ENCODE measurements around the gene R3HDM4.
"Not testable (repeated sequence)": the region's sequence is repeated elsewhere in the genome, so short reads cannot be mapped to it uniquely, and the experiment has no call there.

Gene R3HDM4

DNA sequence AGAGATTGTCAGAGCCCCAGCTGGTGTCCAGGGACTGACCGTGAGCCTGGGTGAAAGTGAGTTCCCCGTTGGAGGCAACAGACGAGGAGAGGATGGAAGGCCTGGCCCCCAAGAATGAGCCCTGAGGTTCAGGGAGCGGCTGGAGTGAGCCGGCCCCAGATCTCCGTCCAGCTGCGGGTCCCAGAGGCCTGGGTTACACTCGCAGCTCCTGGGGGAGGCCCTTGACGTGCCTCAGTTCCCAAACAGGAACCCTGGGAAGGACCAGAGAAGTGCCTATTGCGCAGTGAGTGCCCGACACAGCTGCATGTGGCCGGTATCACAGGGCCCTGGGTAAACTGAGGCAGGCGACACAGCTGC is 62.1 kb downstream of the R3HDM4 start:
- H3K4me3 ChIP-seq (ENCODE audit: control insufficient read depth in 1 of 7, extremely low read depth in 1 of 7, insufficient read depth in 4 of 7, low read depth in 2 of 7, low read length in 6 of 7), result no peak overlapping the region
- POLR2A ChIA-PET, result interaction anchor here (0.5 kb wide), 2 partner anchors 35 to 1131 kb away, joined by 3 read pairs; no protein-coding TSS in a partner anchor
- DNase-seq, result no peak
- H3K4me1 ChIP-seq (ENCODE audit: control extremely low read depth in 1 of 4, control insufficient read depth in 4 of 4, insufficient read depth in 4 of 4, low read length in 3 of 4), result peaks cover 0 to 6% (median 4%) of the 10 kb centered on the region in 4 experiments
- H3K36me3 ChIP-seq (ENCODE audit: control insufficient read depth in 4 of 4, insufficient read depth in 4 of 4, low read length in 3 of 4), result no peaks in the 10 kb centered on the region
- H3K9me3 ChIP-seq (ENCODE audit: control extremely low read depth in 1 of 5, control insufficient read depth in 4 of 5, insufficient read depth in 2 of 5, low read depth in 1 of 5, low read length in 4 of 5), result no peaks in the 10 kb centered on the region
- H3K27ac ChIP-seq (ENCODE audit: insufficient read depth in 1 of 2, low read depth in 1 of 2, low read length in 2 of 2, poor library complexity in 1 of 2, severe bottlenecking in 2 of 2), result no peak overlapping the region
- CTCF ChIA-PET, result interaction anchor here (2.3 to 3.3 kb wide), 2 partner anchors 12 to 81 kb away, joined by 7 to 9 read pairs; no protein-coding TSS in a partner anchor
- H3K27me3 ChIP-seq (replicated peaks in 2 of 5; ENCODE audit: control insufficient read depth in 4 of 5, insufficient read depth in 5 of 5, low read length in 4 of 5), result peaks cover 3 to 69% (median 8%) of the 10 kb centered on the region in 5 experiments
- 59% methylated on average over 10 of the region's 13 CpGs for WGBS (ENCODE audit: insufficient coverage)

DNA sequence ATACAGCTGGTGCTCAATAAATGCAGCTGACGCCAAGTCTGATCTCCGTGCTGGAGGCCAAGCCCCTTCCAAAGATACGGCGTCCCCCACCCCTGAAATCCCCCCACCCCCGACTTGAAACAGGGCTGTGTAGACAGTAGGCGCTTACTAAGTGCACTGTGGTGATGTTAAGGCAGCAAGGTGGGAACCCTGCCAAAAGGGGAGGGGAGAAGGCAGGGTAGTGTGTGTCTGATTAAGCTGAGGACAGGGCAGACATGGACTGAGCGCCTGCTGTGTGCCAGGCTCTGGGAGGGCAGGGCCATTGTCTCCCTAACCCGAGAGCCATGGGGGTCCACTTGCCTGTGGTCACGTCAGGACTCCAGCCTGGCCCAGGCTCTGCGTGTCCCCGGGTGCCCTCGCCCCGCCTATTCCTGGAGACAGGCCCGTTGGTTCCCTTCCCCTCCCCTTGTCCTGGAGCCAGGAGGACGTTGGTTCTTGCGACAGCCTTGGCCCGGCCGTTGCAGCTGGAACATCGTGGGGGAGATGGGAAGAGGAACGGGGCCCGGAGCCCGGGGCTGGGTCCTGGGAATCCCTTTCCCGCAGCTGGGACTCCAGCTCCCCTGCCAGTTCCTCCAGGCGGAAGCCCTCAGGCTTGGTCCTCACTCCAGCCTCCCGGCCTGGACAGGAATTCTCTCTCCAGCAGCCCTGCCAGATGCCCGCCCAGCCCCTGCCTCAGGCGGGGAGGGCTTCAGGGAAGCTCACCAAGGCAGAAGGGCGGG is 62.6 kb downstream of the R3HDM4 start:
- H3K36me3 ChIP-seq (ENCODE audit: control insufficient read depth in 4 of 4, insufficient read depth in 4 of 4, low read length in 3 of 4), result no peaks in the 10 kb centered on the region
- ChIA-PET POLR2A (interaction anchor here (0.5 kb wide), 1 partner anchor 1132 kb away, joined by 3 read pairs; no protein-coding TSS in a partner anchor), CTCF (interaction anchor here (2.3 to 3.3 kb wide), 2 partner anchors 13 to 80 kb away, joined by 7 to 9 read pairs; no protein-coding TSS in a partner anchor)
- no peaks in the 10 kb centered on the region for H3K9me3 ChIP-seq (ENCODE audit: control extremely low read depth in 1 of 5, control insufficient read depth in 4 of 5, insufficient read depth in 2 of 5, low read depth in 1 of 5, low read length in 4 of 5)
- peak in 2 of 3 donors; percentile 53 to 58 for DNase-seq
- peaks cover 3 to 73% (median 10%) of the 10 kb centered on the region in 5 experiments for H3K27me3 ChIP-seq (replicated peaks in 2 of 5; ENCODE audit: control insufficient read depth in 4 of 5, insufficient read depth in 5 of 5, low read length in 4 of 5)
- WGBS (ENCODE audit: insufficient coverage), result 22% methylated on average over 25 of the region's 28 CpGs
- H3K4me1 ChIP-seq (ENCODE audit: control extremely low read depth in 1 of 4, control insufficient read depth in 4 of 4, insufficient read depth in 4 of 4, low read length in 3 of 4), result peaks cover 0 to 6% (median 4%) of the 10 kb centered on the region in 4 experiments
- H3K27ac ChIP-seq (ENCODE audit: insufficient read depth in 1 of 2, low read depth in 1 of 2, low read length in 2 of 2, poor library complexity in 1 of 2, severe bottlenecking in 2 of 2), result no peak overlapping the region
- no peak overlapping the region for H3K4me3 ChIP-seq (ENCODE audit: control insufficient read depth in 1 of 7, extremely low read depth in 1 of 7, insufficient read depth in 4 of 7, low read depth in 2 of 7, low read length in 6 of 7)

DNA sequence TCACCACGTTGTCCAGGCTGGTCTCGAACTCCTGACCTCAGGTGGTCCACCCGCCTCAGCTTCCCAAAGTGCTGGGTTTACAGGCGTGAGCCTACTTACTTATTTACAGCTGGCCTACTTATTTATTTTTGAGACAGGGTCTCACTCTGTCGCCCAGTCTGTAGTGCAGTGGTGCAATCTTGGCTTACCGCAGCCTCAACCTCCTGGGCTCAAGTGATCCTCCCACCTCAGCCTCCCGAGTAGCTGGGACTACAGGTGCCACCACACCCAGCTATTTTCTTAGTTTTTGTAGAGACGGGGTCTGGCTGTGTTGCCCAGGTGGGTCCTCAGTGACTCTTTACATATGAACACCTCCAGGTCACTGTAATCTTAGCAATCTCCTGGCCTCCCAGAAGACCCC is 63.8 kb downstream of the R3HDM4 start:
- H3K4me3 ChIP-seq (ENCODE audit: control insufficient read depth in 1 of 7, extremely low read depth in 1 of 7, insufficient read depth in 4 of 7, low read depth in 2 of 7, low read length in 6 of 7); H3K36me3 ChIP-seq (ENCODE audit: control insufficient read depth in 4 of 4, insufficient read depth in 4 of 4, low read length in 3 of 4); H3K27ac ChIP-seq (ENCODE audit: insufficient read depth in 1 of 2, low read depth in 1 of 2, low read length in 2 of 2, poor library complexity in 1 of 2, severe bottlenecking in 2 of 2); H3K9me3 ChIP-seq (ENCODE audit: control extremely low read depth in 1 of 5, control insufficient read depth in 4 of 5, insufficient read depth in 2 of 5, low read depth in 1 of 5, low read length in 4 of 5); DNase-seq; H3K4me1 ChIP-seq (ENCODE audit: control extremely low read depth in 1 of 4, control insufficient read depth in 4 of 4, insufficient read depth in 4 of 4, low read length in 3 of 4); POLR2A ChIA-PET: not testable (repeated sequence)
- CTCF ChIA-PET, result interaction anchor here (2.3 kb wide), 1 partner anchor 14 kb away, joined by 7 read pairs; no protein-coding TSS in a partner anchor
- peaks cover 3 to 81% (median 13%) of the 10 kb centered on the region in 5 experiments for H3K27me3 ChIP-seq (replicated peaks in 2 of 5; ENCODE audit: control insufficient read depth in 4 of 5, insufficient read depth in 5 of 5, low read length in 4 of 5)
- WGBS (ENCODE audit: insufficient coverage), result 96% methylated on average over 7 of the region's 8 CpGs

DNA sequence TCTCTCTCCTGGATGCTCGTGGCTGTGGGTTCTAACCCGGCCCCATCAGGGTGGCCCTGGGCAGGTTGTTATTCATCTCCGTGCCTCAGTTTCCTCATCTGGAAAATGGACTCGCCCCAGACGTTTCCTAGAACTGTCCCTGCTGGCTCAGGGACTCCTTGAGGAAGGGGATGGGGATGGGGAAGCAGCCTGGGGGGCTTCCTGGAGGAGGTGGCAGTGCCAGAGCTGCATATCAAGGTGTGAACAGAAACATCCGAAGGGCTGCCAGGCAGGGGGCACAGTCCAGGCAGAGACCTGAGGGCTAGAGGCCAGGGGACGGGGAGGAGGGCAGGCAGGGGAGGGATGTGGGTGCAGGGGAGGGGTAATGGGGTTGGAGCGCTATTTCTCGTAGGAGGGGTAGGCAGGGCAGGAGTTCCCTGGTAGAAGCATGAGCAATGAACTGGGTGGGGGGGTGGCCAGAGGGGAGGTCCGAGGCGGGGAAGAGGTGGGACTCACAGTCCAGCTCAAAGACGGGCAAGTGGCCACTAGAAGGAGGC is 64.6 kb downstream of the R3HDM4 start:
- DNase-seq, result no peak
- H3K36me3 ChIP-seq (ENCODE audit: control insufficient read depth in 4 of 4, insufficient read depth in 4 of 4, low read length in 3 of 4), result no peaks in the 10 kb centered on the region
- H3K9me3 ChIP-seq (ENCODE audit: control extremely low read depth in 1 of 5, control insufficient read depth in 4 of 5, insufficient read depth in 2 of 5, low read depth in 1 of 5, low read length in 4 of 5), result no peaks in the 10 kb centered on the region
- peaks cover 0 to 14% (median 6%) of the 10 kb centered on the region in 4 experiments for H3K4me1 ChIP-seq (ENCODE audit: control extremely low read depth in 1 of 4, control insufficient read depth in 4 of 4, insufficient read depth in 4 of 4, low read length in 3 of 4)
- peaks cover 3 to 84% (median 13%) of the 10 kb centered on the region in 5 experiments for H3K27me3 ChIP-seq (replicated peaks in 2 of 5; ENCODE audit: control insufficient read depth in 4 of 5, insufficient read depth in 5 of 5, low read length in 4 of 5)
- ChIA-PET POLR2A (no interaction called here), CTCF (no interaction called here)
- no peak overlapping the region for H3K4me3 ChIP-seq (ENCODE audit: control insufficient read depth in 1 of 7, extremely low read depth in 1 of 7, insufficient read depth in 4 of 7, low read depth in 2 of 7, low read length in 6 of 7)
- 28% methylated on average over 9 of the region's 12 CpGs for WGBS (ENCODE audit: insufficient coverage)
- no peak overlapping the region for H3K27ac ChIP-seq (ENCODE audit: insufficient read depth in 1 of 2, low read depth in 1 of 2, low read length in 2 of 2, poor library complexity in 1 of 2, severe bottlenecking in 2 of 2)
